Measurements from ENCODE around the gene FBN1.

GRCh38 chr15:48624700-48625099 is 20.8 kb downstream of the FBN1 start:
- TF ChIP-seq YY1 (IDR thresholded peaks at IDR 0.05; ENCODE audit: insufficient read depth, insufficient read length) (no peak), ZNF274 (IDR thresholded peaks at IDR 0.05; ENCODE audit: low read depth, low read length) (no peak)
